Progenitor cell of endocrine pancreas (in vitro differentiated cells): ENCODE results near the gene TPM1. TPM values are rescaled to one million over a fixed set of nuclear protein-coding genes. Genes with fewer than 3 reads are reported as not detected.

ENCODE experiments used
- DNase-seq: peaks from one replicate; pipeline ENCODE4 v3.0.0; 2021; ENCODE audit warnings: low spot score; ENCODE audit not compliant: unreplicated experiment
- H3K27ac Mint-ChIP-seq: 2 replicates; pipeline ENCODE4 v1.8.0; 2021; ENCODE audit warnings: mild to moderate bottlenecking, moderate library complexity, mixed read lengths
- H3K27me3 Mint-ChIP-seq: 2 replicates; pipeline ENCODE4 v1.8.0; 2021; ENCODE audit warnings: mixed read lengths
- H3K36me3 Mint-ChIP-seq: 2 replicates; pipeline ENCODE4 v1.8.0; 2022; ENCODE audit warnings: mixed read lengths; ENCODE audit not compliant: insufficient read depth
- H3K4me1 Mint-ChIP-seq: 2 replicates; pipeline ENCODE4 v1.8.0; 2021; ENCODE audit warnings: low read depth, mixed read lengths
- H3K4me3 Mint-ChIP-seq: 2 replicates; pipeline ENCODE4 v1.8.0; 2021; ENCODE audit warnings: low read depth, mild to moderate bottlenecking, moderate library complexity, mixed read lengths
- H3K9me3 Mint-ChIP-seq: 2 replicates; pipeline ENCODE4 v1.8.0; 2021; ENCODE audit warnings: low read depth, mixed read lengths
- total RNA-seq: library from RNA; stranded (reverse); gene quantifications from 2 replicates; pipeline ENCODE4 v1.2.1, GENCODE V29; 2021
- TF ChIP-seq, protein P1 (sequence below): fragments of 200-600 bp; sonication (generic); IDR thresholded peaks from one replicate; pipeline ENCODE4 v1.5.0; 2021; ENCODE audit warnings: antibody characterized with exemption, mild to moderate bottlenecking; ENCODE audit not compliant: unreplicated experiment

Gene TPM1
- total RNA-seq, 1 donor from 2014 or later = 284 TPM

DNA sequence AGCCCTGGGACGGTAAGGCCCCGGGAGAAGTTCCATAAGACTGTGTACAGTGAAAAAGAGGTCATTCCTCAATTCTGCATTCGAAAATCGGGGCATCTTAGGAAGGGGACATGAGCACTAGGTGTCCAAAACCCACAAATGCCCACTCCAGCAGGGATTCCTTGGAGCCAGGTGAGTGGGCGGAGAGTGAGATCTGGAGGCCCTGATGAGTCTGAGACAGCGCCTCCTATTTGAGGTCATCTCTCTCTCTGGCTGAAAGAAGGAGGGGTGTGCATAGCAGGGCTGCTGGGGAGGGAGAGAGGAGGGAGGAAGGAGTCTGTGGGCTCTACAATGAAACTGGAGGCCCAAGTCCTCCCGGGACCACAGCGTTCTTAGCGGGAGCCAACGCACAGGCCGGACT, 41.0 kb downstream of the TPM1 start:
- Mint-ChIP-seq H3K4me1 (peaks cover 25% of the 10 kb centered on the region), H3K27me3 (no peaks in the 10 kb centered on the region), H3K36me3 (no peaks in the 10 kb centered on the region), H3K9me3 (no peaks in the 10 kb centered on the region), H3K4me3 (no peak overlapping the region), H3K27ac (peak overlapping the region; percentile 45)
- DNase-seq = no peak
- TF ChIP-seq, protein P1, sequence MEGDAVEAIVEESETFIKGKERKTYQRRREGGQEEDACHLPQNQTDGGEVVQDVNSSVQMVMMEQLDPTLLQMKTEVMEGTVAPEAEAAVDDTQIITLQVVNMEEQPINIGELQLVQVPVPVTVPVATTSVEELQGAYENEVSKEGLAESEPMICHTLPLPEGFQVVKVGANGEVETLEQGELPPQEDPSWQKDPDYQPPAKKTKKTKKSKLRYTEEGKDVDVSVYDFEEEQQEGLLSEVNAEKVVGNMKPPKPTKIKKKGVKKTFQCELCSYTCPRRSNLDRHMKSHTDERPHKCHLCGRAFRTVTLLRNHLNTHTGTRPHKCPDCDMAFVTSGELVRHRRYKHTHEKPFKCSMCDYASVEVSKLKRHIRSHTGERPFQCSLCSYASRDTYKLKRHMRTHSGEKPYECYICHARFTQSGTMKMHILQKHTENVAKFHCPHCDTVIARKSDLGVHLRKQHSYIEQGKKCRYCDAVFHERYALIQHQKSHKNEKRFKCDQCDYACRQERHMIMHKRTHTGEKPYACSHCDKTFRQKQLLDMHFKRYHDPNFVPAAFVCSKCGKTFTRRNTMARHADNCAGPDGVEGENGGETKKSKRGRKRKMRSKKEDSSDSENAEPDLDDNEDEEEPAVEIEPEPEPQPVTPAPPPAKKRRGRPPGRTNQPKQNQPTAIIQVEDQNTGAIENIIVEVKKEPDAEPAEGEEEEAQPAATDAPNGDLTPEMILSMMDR = no peak

DNA sequence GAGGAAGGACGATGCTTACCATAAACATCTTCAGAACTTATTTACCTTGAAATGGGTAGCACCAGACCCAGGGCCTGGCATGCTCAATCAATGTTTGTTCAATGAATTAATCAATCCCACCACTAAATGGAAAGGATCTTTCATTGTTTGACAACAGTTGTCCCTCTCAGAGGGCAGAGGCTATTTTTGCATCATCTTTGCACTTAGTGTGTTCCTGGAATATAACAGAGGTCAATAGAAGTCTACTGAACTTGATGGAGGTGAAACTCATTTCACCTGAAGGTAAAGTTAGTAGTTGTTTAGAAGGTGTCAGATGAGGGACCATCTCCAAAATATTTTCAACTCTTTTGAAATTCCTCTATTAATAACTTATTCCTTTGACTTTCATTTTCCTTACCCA, 42.3 kb downstream of the TPM1 start:
- no peak for DNase-seq

DNA sequence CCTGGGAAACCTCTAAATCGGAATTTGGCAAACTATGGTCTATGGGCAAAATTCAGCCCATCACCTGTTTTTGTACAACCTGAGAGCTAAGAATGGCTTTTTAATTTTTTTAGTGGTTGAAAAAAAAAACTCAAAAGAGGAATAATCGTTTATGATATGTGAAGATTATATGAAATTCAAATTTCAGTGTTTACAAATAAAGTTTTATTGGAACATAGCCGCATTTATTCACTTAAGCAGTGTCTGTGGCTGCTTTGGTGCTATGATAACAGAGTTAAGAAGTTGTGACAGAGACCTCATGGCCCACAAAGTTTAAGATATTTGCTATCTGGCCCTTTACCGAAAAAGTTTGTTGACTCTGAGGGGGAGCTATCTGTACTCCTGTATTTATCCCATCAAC, 42.7 kb downstream of the TPM1 start:
- DNase-seq = no peak
- TF ChIP-seq, protein P1 = no peak
- Mint-ChIP-seq H3K4me3 (no peak overlapping the region), H3K27ac (no peak overlapping the region), H3K27me3 (no peaks in the 10 kb centered on the region), H3K9me3 (no peaks in the 10 kb centered on the region), H3K4me1 (peaks cover 30% of the 10 kb centered on the region), H3K36me3 (no peaks in the 10 kb centered on the region)

More for the DNA sequence above, 42.3 kb downstream of the TPM1 start:
- TF ChIP-seq, protein P1 = no peak
- no peaks in the 10 kb centered on the region for H3K27me3 Mint-ChIP-seq
- no peaks in the 10 kb centered on the region for H3K9me3 Mint-ChIP-seq
- H3K4me3 Mint-ChIP-seq = no peak overlapping the region
- H3K4me1 Mint-ChIP-seq = peaks cover 30% of the 10 kb centered on the region
- no peak overlapping the region for H3K27ac Mint-ChIP-seq
- no peaks in the 10 kb centered on the region for H3K36me3 Mint-ChIP-seq

DNA sequence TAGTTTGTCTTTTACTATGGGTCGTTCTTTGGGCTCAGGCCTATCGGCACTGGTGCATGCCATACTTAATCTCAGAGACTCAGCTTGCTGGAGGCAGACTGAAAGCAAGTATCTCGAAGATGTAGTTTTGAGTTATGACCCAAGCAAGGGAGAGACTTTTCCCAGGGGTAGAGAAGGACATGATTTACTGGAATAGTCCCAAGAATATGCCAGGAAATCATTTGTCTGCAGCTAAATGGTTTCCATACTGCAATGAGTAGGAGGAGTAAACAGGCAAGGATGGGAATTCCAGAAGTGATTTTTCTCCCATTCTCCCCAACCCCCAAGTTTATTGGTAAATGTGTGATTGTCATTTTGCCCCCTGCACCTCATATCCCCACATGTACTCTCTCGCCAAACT, 43.7 kb downstream of the TPM1 start:
- DNase-seq = no peak
- H3K9me3 Mint-ChIP-seq = no peaks in the 10 kb centered on the region
- TF ChIP-seq, protein P1 = no peak
- H3K27ac Mint-ChIP-seq = peak overlapping the region; percentile 49
- peaks cover 30% of the 10 kb centered on the region for H3K4me1 Mint-ChIP-seq
- H3K27me3 Mint-ChIP-seq = no peaks in the 10 kb centered on the region
- H3K4me3 Mint-ChIP-seq = no peak overlapping the region
- H3K36me3 Mint-ChIP-seq = no peaks in the 10 kb centered on the region

DNA sequence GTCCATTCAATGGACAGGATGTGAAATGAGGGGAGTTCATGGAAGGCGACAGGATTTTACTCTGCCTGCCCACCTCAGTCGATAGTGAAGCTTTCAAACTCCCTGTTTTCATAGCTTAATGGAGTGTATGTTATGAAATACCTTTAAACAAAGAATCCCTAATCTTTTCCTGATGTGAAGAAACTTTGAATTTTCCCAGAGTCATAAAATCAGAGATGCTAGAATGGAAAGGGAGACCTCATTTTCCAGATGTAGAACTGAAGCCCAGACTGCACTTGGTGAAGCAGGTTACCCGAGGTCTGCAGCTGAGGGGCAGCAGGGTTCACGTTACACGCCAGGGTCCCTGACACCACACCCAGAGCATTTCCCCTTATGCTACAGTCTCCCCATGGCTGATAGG, 44.4 kb downstream of the TPM1 start:
- H3K9me3 Mint-ChIP-seq = no peaks in the 10 kb centered on the region
- peaks cover 28% of the 10 kb centered on the region for H3K4me1 Mint-ChIP-seq
- TF ChIP-seq, protein P1 = no peak

More for the DNA sequence above, 44.4 kb downstream of the TPM1 start:
- no peaks in the 10 kb centered on the region for H3K36me3 Mint-ChIP-seq
- peak overlapping the region; percentile 1 for H3K27ac Mint-ChIP-seq
- no peaks in the 10 kb centered on the region for H3K27me3 Mint-ChIP-seq
- no peak for DNase-seq
- no peak overlapping the region for H3K4me3 Mint-ChIP-seq
